GDM1 (cell line): Measurements from ENCODE around the gene FLNB.

Experiments used
- DNase-seq: peaks from one replicate; lab custom pipeline; 2025; lab: John Stamatoyannopoulos, UW

FLNB gene

DNA sequence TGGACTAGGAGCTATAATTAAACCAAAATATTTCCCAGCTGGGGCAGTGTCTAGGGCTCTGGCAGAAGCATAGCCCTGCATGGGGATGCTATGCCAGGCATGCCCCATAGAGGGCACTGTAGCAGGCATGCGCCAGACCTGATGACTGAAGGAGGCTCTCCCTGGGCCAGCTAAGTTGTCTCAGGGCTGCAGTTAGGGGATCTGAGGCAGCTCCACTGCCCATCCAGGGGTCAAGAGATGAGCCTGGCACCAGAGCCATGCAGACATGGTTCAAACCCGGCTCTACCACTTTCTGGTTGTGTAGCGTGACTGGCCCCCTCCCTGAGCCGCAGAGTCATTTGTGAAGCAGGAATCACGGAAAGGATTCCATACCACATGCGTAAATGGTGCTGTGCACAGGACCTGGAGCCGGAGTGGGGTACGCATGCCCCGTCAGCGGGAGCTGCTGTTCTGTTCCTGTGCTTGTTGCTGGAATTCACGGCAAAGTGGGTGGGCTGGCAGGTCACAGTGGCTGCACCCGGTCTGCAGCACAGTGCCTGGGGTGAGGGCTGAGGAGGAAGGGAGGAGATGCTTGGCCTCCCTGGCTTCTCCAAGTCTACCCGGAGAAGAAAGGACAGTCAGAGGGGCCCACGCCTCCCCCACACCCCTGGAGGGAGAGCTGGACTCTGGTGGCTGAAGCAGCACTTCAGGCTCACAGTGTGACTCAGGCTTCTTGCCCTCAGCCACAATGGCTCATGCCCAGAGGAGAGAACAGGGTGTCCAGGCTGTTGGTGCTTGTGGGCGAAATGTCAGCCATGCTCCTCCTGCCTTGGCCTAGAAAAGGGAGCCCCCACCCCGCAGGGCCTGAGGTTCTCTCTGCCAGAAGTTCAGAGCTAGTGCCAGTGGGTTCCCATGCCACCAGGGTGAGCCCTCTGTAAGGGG lies 159.5 kb downstream of the FLNB start:
- DNase-seq: peak; percentile 32

DNA sequence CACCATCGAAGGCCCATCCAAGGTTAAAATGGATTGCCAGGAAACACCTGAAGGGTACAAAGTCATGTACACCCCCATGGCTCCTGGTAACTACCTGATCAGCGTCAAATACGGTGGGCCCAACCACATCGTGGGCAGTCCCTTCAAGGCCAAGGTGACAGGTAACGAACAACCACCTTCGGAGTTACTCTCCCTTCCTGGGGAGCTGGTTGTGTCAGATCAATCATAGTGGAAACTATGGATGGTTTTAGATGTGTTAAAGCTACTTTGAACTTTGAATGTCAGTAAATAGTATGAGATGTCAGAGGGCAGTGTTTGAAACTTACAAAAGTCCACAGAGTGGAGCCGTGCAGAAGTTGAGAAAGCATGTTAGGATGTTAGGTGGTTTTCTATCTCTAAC lies 160.3 kb downstream of the FLNB start:
- DNase-seq: no peak

DNA sequence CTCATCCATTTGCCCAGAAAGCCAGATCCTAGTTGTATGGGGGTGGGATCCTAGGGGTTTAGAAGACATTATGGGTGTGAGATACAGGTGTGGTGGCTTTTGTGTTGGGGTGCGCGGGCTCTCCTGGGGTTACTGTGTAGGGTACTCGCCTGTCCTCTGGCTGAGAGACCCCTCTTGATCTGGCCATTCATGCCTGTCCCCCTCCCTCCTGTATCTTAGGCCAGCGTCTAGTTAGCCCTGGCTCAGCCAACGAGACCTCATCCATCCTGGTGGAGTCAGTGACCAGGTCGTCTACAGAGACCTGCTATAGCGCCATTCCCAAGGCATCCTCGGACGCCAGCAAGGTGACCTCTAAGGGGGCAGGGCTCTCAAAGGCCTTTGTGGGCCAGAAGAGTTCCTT lies 161.1 kb downstream of the FLNB start:
- DNase-seq: no peak

DNA sequence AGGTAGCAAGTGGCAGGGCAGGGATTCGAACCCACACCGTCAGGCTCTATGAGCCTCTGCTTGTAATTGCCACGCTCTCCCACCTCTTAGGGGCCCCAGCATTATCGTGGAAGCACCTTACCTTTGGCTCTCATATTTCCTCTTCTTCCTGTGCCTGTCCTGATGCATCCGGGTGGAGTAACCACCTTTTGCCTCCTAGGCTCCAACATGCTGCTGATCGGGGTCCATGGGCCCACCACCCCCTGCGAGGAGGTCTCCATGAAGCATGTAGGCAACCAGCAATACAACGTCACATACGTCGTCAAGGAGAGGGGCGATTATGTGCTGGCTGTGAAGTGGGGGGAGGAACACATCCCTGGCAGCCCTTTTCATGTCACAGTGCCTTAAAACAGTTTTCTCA lies 162.2 kb downstream of the FLNB start:
- no peak for DNase-seq

DNA sequence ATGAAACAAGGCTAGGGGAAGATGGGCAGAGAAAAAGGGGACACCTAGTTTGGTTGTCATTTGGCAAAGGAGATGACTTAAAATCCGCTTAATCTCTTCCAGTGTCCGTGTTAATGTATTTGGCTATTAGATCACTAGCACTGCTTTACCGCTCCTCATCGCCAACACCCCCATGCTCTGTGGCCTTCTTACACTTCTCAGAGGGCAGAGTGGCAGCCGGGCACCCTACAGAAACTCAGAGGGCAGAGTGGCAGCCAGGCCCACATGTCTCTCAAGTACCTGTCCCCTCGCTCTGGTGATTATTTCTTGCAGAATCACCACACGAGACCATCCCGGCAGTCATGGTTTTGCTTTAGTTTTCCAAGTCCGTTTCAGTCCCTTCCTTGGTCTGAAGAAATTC lies 162.9 kb downstream of the FLNB start:
- DNase-seq: no peak

DNA sequence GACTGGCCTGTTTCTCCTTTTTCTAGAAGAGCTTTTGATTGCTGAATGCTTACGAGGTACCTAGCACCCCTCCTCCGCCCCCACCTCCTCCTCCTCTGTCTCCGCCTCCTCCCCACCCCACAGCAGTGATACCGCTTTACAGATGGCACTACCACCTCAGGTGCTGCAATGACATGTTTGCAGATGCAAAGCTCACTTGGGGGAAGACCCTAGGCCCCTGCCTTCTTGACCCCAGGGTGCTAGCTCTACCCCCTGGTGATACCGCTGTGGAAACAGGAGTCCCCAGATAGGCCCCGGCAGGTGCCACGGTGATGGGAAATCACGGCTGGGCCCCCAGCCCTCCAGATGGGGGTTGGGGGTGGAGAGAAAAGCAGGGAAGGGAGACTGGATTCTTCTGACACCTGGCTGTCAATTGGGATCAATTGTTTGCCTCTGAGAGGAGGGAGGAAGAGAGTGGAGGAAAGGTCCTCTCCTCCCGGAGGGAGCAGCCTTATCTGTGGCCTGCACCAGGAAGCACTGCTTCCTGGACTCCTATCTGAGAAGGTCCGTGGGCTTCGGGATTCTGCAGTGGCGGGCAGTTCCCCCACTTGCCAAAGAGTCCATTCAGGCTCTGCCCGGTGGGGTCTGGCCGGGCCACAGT lies 164.9 kb downstream of the FLNB start:
- no peak for DNase-seq

DNA sequence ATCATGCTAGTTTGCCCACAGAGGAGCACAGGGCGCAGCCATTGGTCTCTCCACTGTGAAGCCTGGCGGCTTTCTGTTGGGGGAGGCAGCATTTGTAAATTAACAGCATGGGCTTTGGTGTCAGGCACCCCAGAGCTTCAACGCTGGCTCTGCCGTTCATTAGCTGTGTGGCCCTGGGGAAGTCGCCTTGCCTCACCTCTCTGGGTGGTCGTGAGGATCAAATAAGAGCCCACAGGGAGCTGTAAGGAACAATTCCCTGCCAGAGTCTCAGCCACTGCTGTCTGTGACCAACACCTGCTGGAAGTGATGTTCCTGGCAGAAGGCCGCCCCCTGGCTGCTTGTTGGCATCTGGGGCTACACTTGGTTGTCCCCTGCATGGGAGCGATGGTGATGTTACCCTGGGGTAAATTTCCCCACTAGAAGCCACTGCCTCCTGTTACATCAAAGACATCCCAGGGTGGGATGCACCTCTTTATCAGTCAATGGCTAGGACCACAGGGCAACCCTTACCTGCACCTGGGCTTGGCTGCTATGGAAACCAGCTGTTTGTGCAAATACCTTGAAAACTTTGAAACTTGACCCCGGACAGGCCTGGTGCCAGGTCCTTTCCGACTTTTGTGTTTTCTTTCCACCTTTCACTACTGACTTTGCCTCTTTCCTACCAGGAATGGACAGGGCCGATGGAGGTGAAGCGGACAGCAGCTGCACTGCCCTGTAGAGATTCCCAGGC lies 165.6 kb downstream of the FLNB start:
- peak; percentile 30 for DNase-seq

DNA sequence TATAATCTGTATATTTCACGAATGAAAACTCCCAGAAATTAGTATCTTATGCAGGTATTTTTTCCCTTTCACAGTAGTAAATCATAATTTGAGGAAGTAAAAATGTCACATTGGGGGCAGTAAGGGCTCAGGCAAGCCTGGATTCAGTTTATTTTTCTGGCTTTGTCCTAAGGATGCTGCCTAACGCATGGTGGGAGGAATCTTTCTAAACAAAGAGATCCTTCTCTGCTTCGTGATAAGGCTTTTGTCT lies 166.9 kb downstream of the FLNB start:
- DNase-seq: no peak

DNA sequence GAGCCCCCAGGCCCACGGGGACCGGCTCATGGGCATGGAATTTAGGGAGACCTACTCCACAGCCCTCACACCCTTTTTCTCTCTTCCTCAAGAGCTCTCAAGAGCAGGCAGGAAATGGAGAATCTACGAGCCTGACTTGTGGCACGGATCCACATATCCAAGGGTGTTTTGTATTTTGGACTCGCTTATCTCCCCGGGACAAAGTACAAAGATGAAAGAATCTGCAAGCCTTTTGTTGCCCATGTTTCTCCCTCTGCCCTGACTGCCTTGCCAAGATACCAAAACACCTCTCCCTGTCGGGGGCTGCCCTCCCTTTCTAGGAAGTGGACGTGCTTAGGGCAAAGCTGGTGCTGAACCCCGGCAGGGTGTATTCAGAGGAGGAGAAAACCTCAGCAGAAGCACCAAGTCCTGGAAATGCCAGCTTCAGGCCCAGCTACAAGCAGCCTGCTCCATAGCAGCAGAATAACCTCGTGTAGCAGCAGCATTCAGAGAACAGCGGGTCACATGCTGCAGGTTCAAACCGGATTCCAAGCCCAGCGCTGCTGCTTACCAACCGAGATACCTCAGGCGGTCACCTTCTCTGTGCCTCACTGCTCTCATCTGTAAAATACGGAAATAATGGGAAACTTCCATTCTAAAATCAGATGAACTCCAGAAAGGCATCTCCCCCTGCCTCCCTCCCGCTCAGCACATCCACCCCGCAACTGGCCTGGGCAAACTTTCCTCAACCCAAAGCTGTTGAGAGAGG lies 167.4 kb downstream of the FLNB start:
- DNase-seq: no peak

DNA sequence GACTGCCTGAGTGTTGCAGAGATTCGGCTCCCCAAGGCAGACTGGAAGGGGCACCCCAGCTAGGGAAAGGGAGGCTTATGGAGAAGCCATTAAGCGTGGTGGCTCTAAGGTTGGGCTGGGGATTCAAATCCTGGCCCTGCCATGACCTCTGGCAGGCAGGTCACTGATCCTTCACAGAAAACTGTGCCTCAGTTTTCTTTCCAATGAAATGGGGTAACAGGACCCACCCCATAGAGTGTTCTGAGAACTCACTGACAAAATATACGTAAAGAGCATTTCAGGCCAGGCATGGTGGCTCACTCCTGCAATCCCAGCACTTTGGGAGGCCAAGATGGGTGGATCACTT lies 167.9 kb downstream of the FLNB start:
- no peak for DNase-seq

DNA sequence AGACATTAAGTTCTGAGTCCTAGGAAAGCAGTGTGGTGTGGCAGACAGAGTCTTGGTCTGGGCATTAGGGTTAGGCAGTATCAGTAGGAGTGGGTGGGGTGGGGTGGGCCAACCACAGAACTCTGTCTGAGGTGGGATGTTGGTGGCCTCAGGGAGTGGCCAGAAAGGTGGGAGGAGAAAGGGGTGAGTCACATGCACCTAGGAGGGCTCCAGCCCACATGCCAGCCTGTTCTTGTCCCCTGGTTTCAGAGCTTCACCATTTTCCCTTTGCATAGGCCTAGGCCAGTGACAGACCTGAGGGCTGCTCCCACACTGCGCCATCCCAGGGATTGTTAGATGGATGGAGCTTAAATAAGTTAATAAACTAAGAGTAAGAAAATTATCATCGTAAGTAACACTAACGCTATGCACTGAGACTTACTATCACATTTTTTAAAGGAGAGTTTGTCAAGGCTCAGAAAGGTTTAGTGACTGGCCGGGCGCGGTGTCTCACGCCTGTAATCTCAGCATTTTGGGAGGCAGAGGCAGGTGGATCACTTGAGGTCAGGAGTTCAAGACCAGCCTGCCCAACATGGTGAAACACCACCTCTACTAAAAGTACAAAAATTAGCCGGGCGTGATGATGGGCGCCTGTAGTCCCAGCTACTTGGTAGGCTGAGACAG lies 168.7 kb downstream of the FLNB start:
- DNase-seq: no peak

DNA sequence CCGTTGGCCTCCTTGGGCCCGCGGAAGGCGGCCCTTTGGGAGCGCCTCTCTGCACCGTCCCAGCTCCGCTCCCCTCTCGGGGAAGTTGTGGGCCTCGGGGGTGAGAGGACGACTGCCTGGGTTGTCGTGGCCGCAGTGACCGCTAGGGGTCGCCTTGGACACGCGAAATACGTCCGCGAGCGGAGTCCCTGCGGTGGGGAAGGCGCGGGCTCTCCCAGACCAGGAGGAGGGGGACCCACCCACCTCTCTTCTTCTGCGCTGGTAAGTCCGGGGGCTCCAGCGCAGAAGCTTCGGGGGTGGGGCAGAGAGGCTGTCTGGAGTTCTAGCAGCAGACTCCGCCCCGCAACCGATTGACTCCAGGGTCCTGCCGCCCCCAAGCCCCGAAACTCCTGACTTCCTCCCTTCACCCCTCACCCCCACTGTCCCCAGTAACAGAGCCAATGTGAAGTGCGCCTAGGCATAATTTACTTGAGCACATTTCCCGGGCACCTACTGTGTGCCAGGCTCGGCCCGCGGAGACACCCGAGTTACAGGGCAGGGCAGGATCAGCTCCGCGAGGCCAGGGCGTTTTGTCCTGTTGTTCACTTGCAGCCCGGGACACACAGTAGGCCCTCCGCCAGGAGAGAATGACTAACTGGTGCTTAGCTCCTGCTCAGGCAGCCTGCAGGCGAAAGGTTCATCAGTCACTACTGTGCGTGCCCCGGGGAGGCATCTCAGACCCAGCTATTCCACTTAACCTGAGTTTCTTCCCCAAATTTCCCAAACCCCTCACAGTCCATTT lies 169.7 kb downstream of the FLNB start:
- DNase-seq: peak; percentile 60

DNA sequence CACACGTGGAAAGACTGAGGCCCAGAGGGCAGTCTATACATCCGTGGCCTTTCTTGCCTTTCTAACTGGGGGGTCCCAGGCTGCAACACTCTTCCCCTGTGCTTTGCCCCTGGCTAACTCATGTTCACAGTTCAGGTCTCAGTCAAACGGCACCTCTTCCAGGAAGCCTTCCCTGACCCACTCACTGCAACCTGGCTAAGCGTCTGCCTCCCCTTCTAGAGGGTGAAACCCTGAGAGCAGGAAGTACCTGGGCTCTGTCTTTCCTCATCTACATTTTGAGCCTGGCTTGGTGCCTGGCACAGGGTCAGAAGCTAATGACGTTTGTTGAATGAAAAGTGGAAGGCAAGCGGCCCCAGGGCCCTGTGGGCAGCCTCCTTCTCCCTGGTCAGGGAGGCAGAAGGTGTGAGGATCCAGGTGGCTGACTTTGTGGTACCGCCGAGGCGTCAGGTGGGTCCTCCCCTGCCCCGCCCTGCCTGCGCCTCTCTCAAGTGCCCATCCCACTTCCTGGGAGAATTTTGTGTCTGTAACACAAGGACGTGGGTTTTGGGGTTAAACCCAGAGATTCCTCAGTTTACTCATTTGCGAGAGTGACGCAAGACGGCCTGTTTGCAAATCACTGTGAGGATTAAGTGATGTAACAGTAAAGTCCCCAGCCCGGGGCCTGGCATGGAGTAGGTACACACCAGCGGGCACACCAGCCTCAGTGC lies 170.5 kb downstream of the FLNB start:
- DNase-seq: no peak

DNA sequence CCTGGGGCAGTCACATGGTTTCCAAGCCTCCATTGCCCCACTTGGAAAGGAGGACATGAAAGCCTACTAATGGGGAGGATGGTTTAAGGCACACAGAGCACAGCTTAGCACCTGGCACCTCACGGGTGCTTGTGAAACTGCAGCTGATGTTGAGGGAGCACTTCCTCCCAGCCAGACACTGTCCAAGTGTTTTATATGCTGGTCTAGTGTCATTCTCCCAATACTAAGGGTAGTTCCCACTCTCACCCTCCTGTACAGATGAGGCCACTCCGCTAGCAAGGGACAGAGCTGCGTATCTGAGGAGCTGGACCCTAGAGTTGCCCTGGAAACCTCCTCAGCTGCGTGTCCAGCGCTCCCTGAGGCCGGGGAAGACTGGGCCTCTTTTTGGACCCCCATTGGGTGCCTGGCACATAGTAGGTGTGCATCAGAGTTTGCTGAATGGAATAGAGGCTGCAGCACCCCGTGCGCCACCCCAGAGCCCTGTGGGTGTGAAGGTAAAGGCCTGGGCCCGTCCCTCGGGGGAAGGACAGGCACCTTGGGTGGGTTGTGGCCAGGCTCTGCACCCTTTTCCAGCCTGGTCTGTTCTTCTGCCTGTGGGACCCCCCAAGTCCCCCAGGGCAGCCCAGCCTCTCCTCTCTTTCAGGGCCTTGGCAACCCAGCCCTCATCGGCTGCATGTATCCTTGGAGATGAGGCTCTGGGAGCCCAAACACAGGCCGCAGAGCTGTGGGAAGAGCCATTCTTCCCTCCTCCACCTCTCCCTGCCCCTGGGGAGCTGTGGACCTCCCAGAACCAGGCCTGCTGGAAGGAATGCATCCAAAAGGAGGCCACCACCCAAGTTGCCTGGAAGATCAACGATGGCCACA lies 171.2 kb downstream of the FLNB start:
- no peak for DNase-seq

DNA sequence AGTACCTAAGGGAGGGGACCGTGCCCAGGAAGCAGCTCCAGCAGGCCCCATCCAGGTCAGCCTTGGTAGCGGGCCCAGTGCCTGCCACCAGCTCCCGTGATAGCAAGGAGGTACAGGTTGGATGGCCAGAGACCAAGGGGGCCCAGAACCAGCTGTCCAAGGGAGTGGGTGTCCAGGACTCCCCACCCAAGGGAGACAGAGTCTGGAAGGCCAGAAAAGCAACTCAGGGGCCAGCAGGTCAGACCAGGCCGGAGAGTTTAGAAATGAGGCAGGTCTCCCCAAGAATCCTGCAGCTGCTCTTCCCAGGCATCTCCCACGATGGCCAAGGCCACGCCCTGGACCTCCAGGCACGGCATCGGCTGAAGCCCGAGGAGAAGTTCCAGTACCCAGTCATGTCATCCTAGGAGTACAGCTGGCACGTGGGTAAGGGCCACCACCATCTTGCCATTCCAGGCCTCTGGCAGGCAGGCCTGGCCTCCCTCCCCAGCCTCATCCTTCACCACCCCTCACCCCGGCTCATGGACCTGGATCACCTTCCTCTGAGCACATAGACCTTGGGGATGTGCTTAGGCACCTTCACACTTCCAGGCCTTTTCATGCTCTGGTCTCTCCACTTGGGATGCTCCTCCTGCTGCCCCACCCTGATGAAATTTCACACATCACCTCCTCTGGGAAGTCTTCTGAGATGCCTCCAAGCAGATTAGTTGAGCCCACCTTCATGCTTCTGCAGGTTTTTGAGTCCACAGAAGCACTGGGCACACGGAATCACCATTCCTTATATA lies 172.1 kb downstream of the FLNB start:
- DNase-seq: no peak

DNA sequence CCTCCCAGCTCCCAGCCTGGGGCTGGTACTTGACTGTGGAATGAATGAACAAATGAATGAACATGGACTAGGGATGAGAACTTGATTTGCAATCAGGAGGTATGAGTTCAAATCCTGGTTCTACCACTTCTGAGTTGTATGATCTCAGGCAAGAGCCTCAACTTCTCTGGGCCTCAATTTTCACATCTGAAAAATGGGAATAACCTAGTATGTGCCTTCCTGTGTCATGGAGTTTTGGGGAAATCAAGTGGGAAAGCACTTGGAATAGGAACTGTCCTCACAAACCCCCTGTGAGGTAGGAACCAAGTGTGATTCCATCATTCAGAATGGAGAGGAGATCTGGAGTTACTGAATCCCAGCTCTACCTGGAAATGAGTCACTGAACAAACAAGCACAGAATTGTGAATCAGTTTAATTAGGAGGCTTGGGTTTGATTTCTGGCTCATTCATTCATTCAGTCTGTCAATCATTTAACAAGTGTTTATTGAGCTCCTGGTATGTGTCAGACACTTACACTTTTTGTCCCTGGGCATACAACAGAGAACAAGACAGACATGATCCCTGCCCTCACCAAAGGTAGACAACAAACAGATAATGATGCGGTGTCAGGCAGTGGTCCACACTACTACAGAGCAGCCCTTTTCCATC lies 172.8 kb downstream of the FLNB start:
- DNase-seq: no peak

DNA sequence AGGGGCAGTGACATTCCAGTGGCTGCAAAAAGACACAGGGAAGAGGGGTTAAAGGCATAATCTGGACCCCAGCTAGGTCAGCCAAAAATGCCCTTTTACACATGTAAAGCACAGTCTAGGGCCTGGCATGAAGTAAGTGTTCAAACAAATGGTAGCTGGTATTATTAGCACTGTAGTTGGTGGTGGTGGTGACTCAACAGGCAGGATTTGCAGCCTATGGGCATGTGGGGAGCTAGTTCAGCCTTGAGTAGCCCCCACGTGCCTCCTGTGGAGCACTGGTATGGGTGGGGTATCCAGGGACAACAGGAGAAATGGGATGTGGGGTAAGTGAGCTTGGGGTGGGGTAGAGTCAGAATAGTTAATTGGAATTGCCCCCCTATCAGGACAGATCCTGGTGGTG lies 175.0 kb downstream of the FLNB start:
- DNase-seq: no peak

DNA sequence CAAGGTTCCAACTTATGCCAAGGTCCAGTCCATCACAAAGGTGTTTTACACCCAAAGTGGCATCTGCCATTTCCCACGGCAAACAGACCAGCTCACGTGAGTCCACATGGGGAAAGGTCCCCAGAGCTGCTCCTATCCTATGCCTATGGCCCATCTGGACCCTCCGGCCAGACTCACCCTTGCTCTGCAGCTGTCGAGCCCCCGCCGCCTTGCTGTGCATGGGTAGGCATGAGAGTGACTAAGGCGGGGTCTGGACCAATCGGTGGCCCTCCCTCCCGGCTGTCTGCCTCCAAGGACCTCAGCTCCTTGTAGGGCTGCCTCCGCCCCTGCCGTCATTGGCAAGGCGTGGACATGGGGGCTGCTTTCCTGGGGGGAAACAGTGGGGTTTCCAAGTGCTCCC lies 175.7 kb downstream of the FLNB start:
- no peak for DNase-seq
